8988T (cell line): ENCODE measurements around the gene PLEKHM3.
"Not testable (repeated sequence)": the region's sequence is repeated elsewhere in the genome, so short reads cannot be mapped to it uniquely, and the experiment has no call there.

ENCODE experiments used
- DNase-seq: peaks from one replicate; pipeline ENCODE4 v3.0.0; 2011

PLEKHM3 gene

DNA sequence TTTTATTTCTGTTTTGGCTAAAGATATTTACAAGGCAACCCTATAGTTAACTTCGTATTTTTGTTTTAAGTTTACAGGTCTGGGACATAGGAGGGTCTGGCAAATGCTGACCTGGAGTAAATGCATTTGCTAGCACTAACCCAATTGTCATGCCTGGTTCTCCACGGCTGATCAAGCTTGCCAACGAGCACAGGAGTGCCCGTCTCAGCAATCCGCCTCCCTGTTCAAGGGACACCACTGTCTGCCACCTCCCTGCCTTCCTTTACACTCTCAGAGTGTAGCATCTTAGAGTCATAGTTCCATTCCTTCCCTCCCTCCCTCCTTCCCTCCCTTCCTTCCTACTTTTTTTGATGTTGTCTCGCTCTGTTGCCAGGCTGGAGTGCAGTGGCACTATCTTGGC is 104.6 kb downstream of the PLEKHM3 start:
- no peak for DNase-seq

GRCh38 chr2:207920321-207920720 is 105.0 kb downstream of the PLEKHM3 start:
- DNase-seq = no peak

DNA sequence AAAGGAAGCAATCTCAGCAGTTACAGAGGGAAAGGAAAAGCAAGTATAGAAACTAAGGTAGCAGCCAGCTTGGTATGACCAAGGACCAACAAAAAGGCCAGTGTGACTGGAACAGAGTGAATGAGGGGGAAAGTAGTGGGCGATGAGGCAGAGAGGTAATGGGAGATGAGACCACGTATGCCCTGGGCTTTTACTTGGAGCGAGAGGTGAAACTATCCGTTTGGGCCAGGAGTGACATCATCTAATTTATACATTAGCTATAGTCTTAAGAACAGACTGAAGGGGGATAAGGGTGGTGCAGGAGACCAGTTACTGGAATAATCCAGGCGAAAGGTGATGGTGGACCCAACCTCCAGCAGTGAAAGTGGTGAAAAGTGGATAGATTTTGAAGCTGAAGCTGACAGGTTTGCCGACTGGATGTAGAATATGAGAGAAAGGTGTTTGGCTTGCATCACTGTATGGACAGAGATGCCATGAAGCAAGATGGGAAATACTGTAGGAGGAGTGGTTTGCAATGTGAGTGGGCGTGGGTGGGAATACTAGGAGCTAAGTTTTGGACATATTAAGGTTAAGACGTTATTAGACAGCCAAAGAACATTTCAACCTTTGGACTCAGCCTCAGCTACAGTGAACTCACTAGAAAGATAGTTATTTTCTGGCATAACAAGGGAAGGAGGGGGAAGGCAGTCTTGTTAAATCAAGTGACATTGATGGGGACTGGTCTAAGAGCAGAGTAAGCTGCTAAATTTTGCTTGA is 106.0 kb downstream of the PLEKHM3 start:
- DNase-seq = no peak

DNA sequence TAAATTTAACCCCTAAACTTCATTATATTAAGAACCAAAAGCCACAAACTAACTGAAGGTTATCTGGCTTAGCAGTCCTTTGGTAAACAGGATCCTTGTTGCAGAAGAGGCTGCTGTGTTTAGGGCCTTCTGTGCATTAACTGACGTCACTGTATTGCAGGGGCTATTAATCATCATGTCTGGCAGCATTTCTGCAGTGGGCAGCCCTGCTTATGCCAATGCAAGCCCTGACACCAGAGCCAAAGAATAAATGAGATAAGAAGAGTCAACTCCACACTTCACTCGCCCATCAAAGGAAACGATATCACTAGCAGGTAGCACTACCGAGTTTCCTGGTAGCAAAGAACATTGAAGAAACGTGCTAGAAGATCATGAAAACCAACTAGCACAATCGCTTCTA is 110.6 kb downstream of the PLEKHM3 start:
- no peak for DNase-seq

DNA sequence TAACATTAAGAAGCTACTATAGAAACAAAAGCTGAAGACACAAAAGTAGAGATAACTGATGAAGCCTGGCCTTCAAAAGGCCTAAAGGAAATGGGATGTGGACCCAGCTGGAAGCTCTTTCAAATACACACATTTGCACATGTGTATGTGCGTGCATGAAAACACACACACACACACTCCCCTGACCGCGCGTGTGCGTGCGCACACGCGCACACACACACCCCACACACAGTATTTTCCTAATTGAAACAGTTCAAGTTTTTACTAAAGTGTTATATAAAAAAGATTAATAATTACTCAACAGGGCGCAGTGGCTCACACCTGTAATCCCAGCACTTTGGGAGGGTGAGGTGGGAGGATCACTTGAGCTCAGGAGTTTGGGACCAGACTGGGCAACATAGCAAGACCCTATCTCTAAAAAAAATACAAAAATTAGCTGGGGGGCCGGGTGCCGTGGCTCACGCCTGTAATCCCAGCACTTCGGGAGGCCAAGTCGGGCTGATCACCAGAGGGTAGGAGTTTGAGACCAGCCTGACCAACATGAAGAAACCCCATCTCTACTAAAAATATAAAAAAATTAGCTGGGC is 111.5 kb downstream of the PLEKHM3 start:
- no peak for DNase-seq

DNA sequence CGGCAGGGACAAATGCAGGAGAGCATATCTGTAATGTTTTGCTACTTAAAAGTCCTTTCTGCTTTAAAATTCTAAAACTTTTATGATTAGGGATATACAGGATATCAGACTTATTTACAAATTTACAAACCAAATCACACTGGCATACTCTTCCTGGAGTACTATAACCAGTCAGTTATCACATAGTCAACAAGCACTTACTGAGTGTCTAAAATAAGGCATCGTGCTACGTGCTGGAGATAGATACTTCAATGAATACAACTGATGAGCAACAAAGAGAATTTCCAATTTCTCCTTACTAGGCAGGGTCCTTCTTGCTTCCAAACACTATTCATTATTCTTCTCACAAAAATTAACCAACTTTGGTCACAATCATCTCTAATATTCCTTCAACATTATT is 113.5 kb downstream of the PLEKHM3 start:
- no peak for DNase-seq

GRCh38 chr2:207911215-207911614 is 114.1 kb downstream of the PLEKHM3 start:
- DNase-seq = no peak

DNA sequence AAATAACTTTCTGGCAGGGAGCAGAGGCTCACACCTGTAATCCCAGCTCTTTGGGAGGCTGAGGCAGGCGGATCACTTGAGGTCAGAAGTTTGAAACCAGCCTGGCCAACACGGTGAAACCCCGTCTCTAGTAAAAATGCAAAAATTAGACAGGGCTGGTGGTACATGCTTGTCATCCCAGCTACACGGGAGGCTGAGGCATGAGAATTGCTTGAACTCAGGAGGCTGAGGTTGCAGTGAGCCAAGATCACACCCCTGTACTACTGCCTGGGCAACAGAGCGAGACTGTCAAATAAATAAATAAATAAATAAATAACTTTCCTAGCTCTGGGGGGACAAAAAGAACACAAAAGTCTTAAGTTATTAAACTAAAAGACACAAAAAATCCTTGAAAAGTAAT is 118.8 kb downstream of the PLEKHM3 start:
- DNase-seq = not testable (repeated sequence)

GRCh38 chr2:207905546-207905945 is 119.8 kb downstream of the PLEKHM3 start:
- no peak for DNase-seq

DNA sequence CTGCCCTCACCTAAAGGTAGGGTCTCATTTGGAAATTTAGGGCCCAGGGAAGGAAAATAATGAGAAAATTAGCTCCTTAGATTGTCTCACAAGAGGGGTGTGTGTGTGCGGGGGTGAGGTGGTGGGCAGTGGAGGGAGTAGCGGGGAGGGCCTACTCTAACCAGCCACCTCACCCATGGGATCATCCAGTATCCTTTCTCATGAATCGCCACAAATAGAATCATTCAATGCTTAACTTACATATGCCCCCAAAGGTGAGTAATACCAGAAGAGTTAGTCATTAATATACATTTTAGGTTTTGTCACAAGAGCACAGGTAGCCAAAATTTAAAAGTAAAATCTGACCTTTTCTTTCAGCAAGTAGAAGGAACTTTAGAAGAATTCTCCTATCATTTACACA is 122.1 kb downstream of the PLEKHM3 start:
- DNase-seq = no peak

GRCh38 chr2:207902821-207903220 is 122.5 kb downstream of the PLEKHM3 start:
- DNase-seq = no peak

DNA sequence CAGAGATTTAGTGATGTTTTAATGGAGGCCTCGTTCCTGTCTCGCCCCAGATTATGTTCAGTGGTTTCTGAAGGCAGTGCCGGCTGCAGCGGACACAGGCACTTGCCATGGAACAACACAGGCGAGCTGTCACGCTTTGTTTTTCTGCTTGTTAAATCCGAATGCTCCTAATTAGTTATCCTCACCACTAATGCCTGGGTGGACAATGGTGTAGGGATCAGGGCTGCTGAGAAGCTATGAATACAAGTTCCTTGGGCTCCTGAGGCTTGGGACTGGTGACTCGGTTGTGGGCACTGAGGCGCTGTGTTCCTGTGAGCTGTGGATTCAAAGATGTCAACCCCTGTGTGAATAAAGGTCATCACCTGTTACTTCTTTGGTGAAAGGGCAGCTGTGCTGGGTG is 123.5 kb downstream of the PLEKHM3 start:
- DNase-seq = no peak

- DNase-seq = no peak
Measured at GRCh38 chr2:207901401-207901800, 123.9 kb downstream of the PLEKHM3 start.

DNA sequence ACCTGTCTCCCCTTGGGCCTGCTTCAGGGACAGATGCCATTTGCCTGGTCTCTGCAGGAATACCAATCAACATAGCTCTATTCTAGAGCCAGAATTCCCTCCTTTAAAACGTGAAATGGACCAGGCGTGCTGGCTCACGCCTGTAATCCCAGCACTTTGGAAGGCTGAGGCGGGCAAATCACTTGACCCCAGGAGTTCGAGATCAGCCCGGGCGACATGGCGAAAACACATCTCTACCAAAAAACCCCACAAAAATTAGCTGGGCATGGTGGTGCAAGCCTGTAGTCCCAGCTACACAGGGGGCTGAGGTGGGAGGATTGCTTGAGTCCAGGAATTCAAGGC is 127.0 kb downstream of the PLEKHM3 start:
- DNase-seq = no peak

DNA sequence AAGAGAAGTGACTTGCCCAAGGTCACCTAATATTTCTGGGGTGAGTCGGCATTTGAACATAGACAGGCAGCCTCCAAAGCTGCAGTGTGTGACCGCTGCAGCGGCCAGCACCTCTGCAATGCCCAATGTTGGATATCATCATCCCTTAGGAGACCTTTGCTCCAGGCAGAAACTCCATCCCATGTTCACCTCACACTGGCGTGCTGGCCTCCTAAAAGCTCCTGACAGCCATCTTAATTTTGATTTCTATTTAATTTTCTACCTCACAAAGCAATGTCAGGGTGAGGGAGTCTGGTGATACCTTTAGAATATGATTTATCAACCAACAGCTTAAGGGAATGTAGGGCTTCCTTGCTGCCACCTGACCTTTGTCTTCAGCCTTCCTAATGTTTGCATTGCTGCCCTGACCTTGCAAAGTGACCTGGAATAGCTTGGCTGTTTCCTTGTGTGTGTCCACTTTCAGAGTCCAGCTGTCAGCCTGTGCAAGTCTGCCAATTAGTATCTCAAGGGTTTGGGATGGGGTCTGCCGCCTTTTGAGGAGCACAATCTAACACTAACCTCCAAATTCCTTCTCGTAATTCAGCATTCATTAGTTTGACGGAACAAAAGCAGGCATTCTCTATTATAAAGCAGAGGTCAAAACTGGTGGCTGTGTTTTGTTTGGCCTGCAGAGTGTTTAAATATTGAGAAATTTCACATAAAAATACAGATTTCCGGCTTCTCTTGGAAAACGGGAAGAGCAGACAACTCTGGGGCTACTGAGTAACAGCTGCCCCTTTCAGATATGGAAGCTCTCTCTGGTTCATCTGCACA is 127.6 kb downstream of the PLEKHM3 start:
- DNase-seq = no peak

DNA sequence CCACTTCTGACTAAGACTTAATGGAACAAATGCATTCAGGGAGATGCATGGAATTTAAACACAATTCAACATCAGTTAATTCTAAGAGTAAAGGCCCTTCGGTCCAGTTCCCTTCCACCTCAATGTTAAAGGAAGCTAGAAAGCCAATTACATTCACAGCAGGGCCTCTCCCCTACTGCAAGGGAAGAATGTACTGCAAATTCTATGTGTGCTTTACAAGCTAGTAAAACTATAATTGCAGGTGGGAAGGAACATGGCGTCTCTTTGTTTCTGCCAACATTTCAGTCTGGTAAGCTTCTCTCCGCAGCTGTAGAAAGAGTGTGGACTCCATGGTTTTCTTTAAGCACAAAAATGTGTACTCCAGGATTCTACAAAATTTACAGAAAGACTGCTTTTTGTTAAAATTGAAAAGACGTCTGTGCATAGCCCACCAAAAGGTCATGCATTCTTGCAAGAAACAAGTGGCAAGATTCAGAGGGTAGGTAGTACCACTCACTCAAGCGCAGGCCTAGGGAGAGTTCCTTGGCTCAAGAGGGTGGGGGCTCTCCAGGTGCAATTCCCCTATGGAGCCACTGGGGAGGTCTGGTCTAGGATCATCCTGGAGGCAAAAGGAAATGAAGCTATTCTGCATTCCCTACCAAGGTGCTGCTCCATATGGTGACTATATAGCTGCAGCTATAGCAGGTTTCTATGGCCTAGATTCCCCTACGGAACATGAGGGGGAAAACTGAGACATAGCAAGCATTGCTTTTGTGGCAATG is 128.6 kb downstream of the PLEKHM3 start:
- DNase-seq = no peak

GRCh38 chr2:207895274-207895860 is 130.0 kb downstream of the PLEKHM3 start:
- DNase-seq = no peak

DNA sequence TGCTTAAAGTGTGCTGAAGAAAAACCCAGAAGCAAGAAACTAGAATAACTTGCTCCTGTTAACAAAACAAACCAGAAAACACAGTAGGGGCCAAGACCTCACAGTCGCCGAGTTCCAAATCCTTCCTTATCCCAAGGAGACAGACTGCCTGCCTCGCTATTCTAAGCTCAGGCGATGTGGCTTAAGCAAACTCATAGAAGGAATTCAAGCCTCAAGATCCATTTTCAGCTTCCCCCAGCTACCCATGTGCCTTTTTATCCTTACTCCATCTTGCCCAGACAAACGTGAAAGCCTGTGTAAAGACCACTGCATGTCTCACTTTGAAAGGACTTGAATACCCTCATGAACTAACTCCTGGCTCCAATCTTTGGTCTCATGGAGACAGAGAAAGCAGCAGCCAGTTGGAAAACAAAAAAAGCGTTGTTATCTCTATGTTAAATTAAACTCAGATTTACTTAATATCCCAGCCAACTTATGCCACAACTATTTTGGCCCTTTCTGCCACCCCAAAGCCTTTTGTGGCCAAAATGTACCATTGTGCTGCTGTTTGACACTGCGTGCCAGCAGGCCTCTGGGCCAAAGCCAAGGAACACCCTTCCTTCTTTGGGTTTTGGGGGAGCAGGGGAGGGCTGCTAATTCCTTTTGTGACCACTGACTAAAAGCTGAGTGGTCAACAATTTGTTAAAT is 132.5 kb downstream of the PLEKHM3 start:
- no peak for DNase-seq

GRCh38 chr2:207891086-207891844 is 134.1 kb downstream of the PLEKHM3 start:
- no peak for DNase-seq

DNA sequence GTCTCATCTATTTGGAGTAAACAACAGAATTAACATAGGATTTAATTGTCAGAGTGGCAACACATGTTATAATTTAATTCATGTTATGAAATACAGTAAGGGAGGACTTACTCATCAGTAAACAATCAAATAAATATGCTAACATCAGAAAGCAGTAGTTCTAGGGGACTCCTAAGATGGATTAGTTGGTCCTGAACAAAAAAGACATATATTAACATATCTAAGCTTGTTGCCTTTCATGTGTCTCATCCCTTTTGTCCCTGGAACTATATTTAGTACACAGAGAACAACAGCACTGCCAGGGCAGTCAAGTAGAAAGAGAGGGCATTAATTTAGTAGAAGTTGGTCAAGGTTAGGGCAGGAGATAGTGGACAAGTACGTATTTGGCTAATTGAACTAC is 137.8 kb downstream of the PLEKHM3 start:
- DNase-seq = no peak

- DNase-seq = no peak
Measured at GRCh38 chr2:207885010-207885409, 140.3 kb downstream of the PLEKHM3 start.

- DNase-seq = no peak
Measured at GRCh38 chr2:207884127-207884526, 141.2 kb downstream of the PLEKHM3 start.
